ENCODE data around the gene TMPRSS2.

GRCh38 chr21:41526478-41527087, 18.6 kb upstream of the TMPRSS2 start:
- no peak for TF ChIP-seq ZNF274 (IDR thresholded peaks at IDR 0.05; ENCODE audit: low read depth, low read length)
- no peak for TF ChIP-seq POLR2A (IDR thresholded peaks at IDR 0.05; ENCODE audit: borderline replicate concordance, extremely low read depth, insufficient read depth, insufficient read length)
- no peak for TF ChIP-seq ZBTB33 (IDR thresholded peaks at IDR 0.05; ENCODE audit: extremely low read depth, insufficient replicate concordance, low read length)
- no peak for TF ChIP-seq CTCF (IDR thresholded peaks at IDR 0.05 in 2 of 3, conservative IDR thresholded peaks at IDR 0.05 in 1 of 3; ENCODE audit: borderline replicate concordance in 1 of 3, insufficient read depth in 1 of 3, low read depth in 2 of 3, low read length in 2 of 3)
- TF ChIP-seq EGR1 (IDR thresholded peaks at IDR 0.05; ENCODE audit: low read depth) = no peak
- TF ChIP-seq ZFX (IDR thresholded peaks at IDR 0.05) = no peak
- TF ChIP-seq POLR2AphosphoS5 (IDR thresholded peaks at IDR 0.05; ENCODE audit: low read depth, low read length) = no peak
- no peak for TF ChIP-seq SIN3A (IDR thresholded peaks at IDR 0.05; ENCODE audit: low read depth)
- TF ChIP-seq RAD21 (IDR thresholded peaks at IDR 0.05; ENCODE audit: low read depth) = no peak
- TF ChIP-seq EZH2 (IDR thresholded peaks at IDR 0.05) = no peak
- TF ChIP-seq MAX (IDR thresholded peaks at IDR 0.05) = no peak
- TF ChIP-seq CEBPB (IDR thresholded peaks at IDR 0.05; ENCODE audit: low read depth) = no peak

Measured in HCT116 (cell line).